H1 (cell line): Measurements from ENCODE around the gene CNTN3. TPM values are rescaled to one million over a fixed set of nuclear protein-coding genes. Genes with fewer than 3 reads are reported as not detected.

Experiments used
- CTCF ChIA-PET: fragments of 300-600 bp; sonication (Branson Sonifier 250); formaldehyde crosslinking; loops from one replicate; lab custom pipeline; 2021; ENCODE audit not compliant: partially characterized antibody; lab: Charles Lee
- POLR2A ChIA-PET: fragments of 300-600 bp; sonication (Branson Sonifier 250); formaldehyde crosslinking; loops from one replicate; lab custom pipeline; 2021; ENCODE audit warnings: inconsistent platforms; ENCODE audit not compliant: partially characterized antibody; lab: Charles Lee
- DNase-seq, 2 experiments: peaks; one replicate each; pipeline versions ENCODE4 v3.0.0 to v3.0.0-alpha.2; 2010 to 2022; ENCODE audit warnings: low spot score in 2 of 2, low read depth in 1 of 2, mixed read lengths in 1 of 2
- FAIRE-seq: peaks from 2 replicates; lab custom pipeline; 2011; peaks lifted over from hg19 to GRCh38; lab: Jason Lieb, UNC
- H2AFZ ChIP-seq: 2 replicates; pipeline ENCODE4 v1.8.1; 2012; ENCODE audit warnings: low read length, inconsistent platforms
- H2AK5ac ChIP-seq: 2 replicates; pipeline ENCODE4 v1.6.1; 2013; ENCODE audit warnings: low read depth, low read length
- H2BK120ac ChIP-seq: replicated peaks from 2 replicates; pipeline ENCODE3; 2013; ENCODE audit warnings: low read depth, low read length, inconsistent platforms
- H2BK12ac ChIP-seq: 2 replicates; pipeline ENCODE4 v1.6.1; 2013; ENCODE audit warnings: low read depth, low read length
- H2BK15ac ChIP-seq: 2 replicates; pipeline ENCODE4 v1.6.1; 2013; ENCODE audit warnings: low read length
- H2BK20ac ChIP-seq: 2 replicates; pipeline ENCODE4 v1.6.1; 2013; ENCODE audit warnings: low read length
- H2BK5ac ChIP-seq: 2 replicates; pipeline ENCODE4 v1.6.1; 2013; ENCODE audit warnings: low read depth, low read length
- H3K14ac ChIP-seq: 2 replicates; pipeline ENCODE4 v1.6.1; 2013; ENCODE audit warnings: inconsistent platforms; ENCODE audit not compliant: insufficient read length
- H3K18ac ChIP-seq: 2 replicates; pipeline ENCODE4 v1.6.1; 2013; ENCODE audit warnings: low read length; ENCODE audit errors: extremely low read depth
- H3K23ac ChIP-seq: 2 replicates; pipeline ENCODE4 v1.6.1; 2013; ENCODE audit warnings: inconsistent platforms; ENCODE audit not compliant: insufficient read length
- H3K23me2 ChIP-seq: 2 replicates; pipeline ENCODE4 v1.6.1; 2013; ENCODE audit warnings: low read depth, low read length
- H3K27ac ChIP-seq: 2 replicates; pipeline ENCODE4 v1.6.1; 2011; ENCODE audit warnings: low read depth, low read length, inconsistent platforms
- H3K27me3 ChIP-seq, 4 experiments: replicated peaks in 1 of 4; 1 replicate in 1 of 4; 2 replicates in 3 of 4; pipeline versions ENCODE4 v1.6.1 to v1.8.1; 2011 to 2013; ENCODE audit warnings: low read length in 3 of 4, mild to moderate bottlenecking in 3 of 4, inconsistent platforms in 2 of 4, mixed read lengths in 2 of 4, moderate library complexity in 1 of 4; ENCODE audit not compliant: control insufficient read depth in 3 of 4, insufficient read depth in 3 of 4; ENCODE audit errors: extremely low read depth in 1 of 4
- H3K36me3 ChIP-seq, 4 experiments: 2 replicates each; pipeline versions ENCODE4 v1.6.1 to v1.8.1; 2011 to 2013; ENCODE audit warnings: mild to moderate bottlenecking in 4 of 4, low read length in 3 of 4, moderate library complexity in 2 of 4, control low read depth in 1 of 4, inconsistent platforms in 1 of 4; ENCODE audit not compliant: insufficient read depth in 4 of 4, control insufficient read depth in 2 of 4
- H3K4ac ChIP-seq: replicated peaks from 2 replicates; pipeline ENCODE3; 2013; ENCODE audit warnings: low read length, low read depth, mixed read lengths, inconsistent platforms; ENCODE audit not compliant: insufficient read length
- H3K4me1 ChIP-seq, 4 experiments: replicated peaks in 1 of 4; 1 replicate in 1 of 4; 2 replicates in 3 of 4; pipeline versions ENCODE4 v1.6.1 to v1.8.1; 2011 to 2013; ENCODE audit warnings: low read length in 3 of 4, inconsistent platforms in 2 of 4, mixed read lengths in 1 of 4; ENCODE audit not compliant: insufficient read depth in 4 of 4, control insufficient read depth in 3 of 4
- H3K4me2 ChIP-seq, 2 experiments: 2 replicates each; pipeline versions ENCODE4 v1.6.1 to v1.8.1; 2011 to 2013; ENCODE audit warnings: low read depth in 2 of 2, low read length in 2 of 2, control low read depth in 1 of 2, inconsistent platforms in 1 of 2, mild to moderate bottlenecking in 1 of 2; ENCODE audit not compliant: insufficient read depth in 1 of 2
- H3K4me3 ChIP-seq, 4 experiments: fragments of 200-600, 300-600 bp in 1 of 4; sonication (generic), shearing (Covaris generic), sonication (Bioruptor Twin) in 1 of 4; 2 replicates each; pipeline versions ENCODE4 v1.5.1 to v1.8.1; 2011 to 2016; ENCODE audit warnings: low read length in 4 of 4, low read depth in 3 of 4, control low read depth in 2 of 4, inconsistent platforms in 2 of 4, mild to moderate bottlenecking in 2 of 4, mixed read lengths in 1 of 4, moderate library complexity in 1 of 4; ENCODE audit not compliant: insufficient read depth in 2 of 4; ENCODE audit errors: extremely low read depth in 1 of 4
- H3K56ac ChIP-seq: replicated peaks from 2 replicates; pipeline ENCODE3; 2013; ENCODE audit warnings: low read depth, mild to moderate bottlenecking, mixed read lengths, low read length, inconsistent platforms; ENCODE audit not compliant: insufficient read length
- H3K79me1 ChIP-seq: 2 replicates; pipeline ENCODE4 v1.6.1; 2013; ENCODE audit warnings: low read depth, low read length, control low read depth
- H3K79me2 ChIP-seq, 2 experiments: 2 replicates each; pipeline versions ENCODE4 v1.6.1 to v1.8.1; 2012 to 2013; ENCODE audit warnings: low read length in 2 of 2, mild to moderate bottlenecking in 2 of 2, inconsistent platforms in 1 of 2; ENCODE audit not compliant: insufficient read depth in 2 of 2, control insufficient read depth in 1 of 2
- H3K9ac ChIP-seq, 4 experiments: replicated peaks in 1 of 4; 1 replicate in 1 of 4; 2 replicates in 3 of 4; pipeline versions ENCODE4 v1.6.1 to v1.8.1; 2011 to 2013; ENCODE audit warnings: low read depth in 3 of 4, low read length in 3 of 4, control low read depth in 2 of 4, mild to moderate bottlenecking in 2 of 4, moderate library complexity in 2 of 4, inconsistent platforms in 1 of 4; ENCODE audit errors: extremely low read depth in 1 of 4
- H3K9me3 ChIP-seq, 2 experiments: 2 replicates each; pipeline versions ENCODE4 v1.6.1 to v1.8.1; 2012 to 2013; ENCODE audit warnings: mild to moderate bottlenecking in 2 of 2, moderate library complexity in 2 of 2, control low read depth in 1 of 2, inconsistent platforms in 1 of 2, low read depth in 1 of 2, low read length in 1 of 2, mixed read lengths in 1 of 2; ENCODE audit not compliant: insufficient read depth in 2 of 2
- H4K20me1 ChIP-seq, 2 experiments: replicated peaks in 1 of 2; 2 replicates each; pipeline versions ENCODE3 to v1.8.1; 2011 to 2013; ENCODE audit warnings: inconsistent platforms in 2 of 2, low read length in 2 of 2, mild to moderate bottlenecking in 1 of 2; ENCODE audit not compliant: insufficient read depth in 2 of 2, control insufficient read depth in 1 of 2
- H4K5ac ChIP-seq: 2 replicates; pipeline ENCODE4 v1.6.1; 2013; ENCODE audit warnings: low read length, low read depth, mixed read lengths, inconsistent platforms; ENCODE audit not compliant: insufficient read length
- H4K8ac ChIP-seq: 2 replicates; pipeline ENCODE4 v1.8.0; 2013; ENCODE audit warnings: mild to moderate bottlenecking, moderate library complexity, low read length, inconsistent platforms; ENCODE audit not compliant: insufficient read depth; ENCODE audit errors: extremely low read depth
- H4K91ac ChIP-seq: replicated peaks from 2 replicates; pipeline ENCODE3; 2013; ENCODE audit warnings: low read length, mixed read lengths, inconsistent platforms; ENCODE audit not compliant: insufficient read length
- BCL11A ChIP-seq, 2 experiments: IDR thresholded peaks; one replicate each; pipeline ENCODE4 v1.6.1; 2011; ENCODE audit warnings: low read depth in 2 of 2, low read length in 2 of 2, mild to moderate bottlenecking in 2 of 2
- HDAC6 ChIP-seq: IDR thresholded peaks from one replicate; pipeline ENCODE4 v1.7.1; 2012; ENCODE audit warnings: low read depth, mild to moderate bottlenecking, inconsistent platforms, low read length, moderate library complexity
- MAX ChIP-seq: IDR thresholded peaks from 2 replicates; pipeline ENCODE4 v1.6.1; 2012; ENCODE audit warnings: inconsistent platforms
- PHF8 ChIP-seq: fragments of 200-600 bp; sonication (generic); conservative IDR thresholded peaks from 2 replicates; pipeline ENCODE4 v1.7.1; 2012; ENCODE audit warnings: low read depth, mild to moderate bottlenecking, inconsistent platforms, low read length, moderate library complexity
- SAP30 ChIP-seq: fragments of 300-600 bp; sonication (generic); IDR thresholded peaks from 2 replicates; pipeline ENCODE4 v1.7.1; 2012; ENCODE audit warnings: low read length, moderate library complexity, mild to moderate bottlenecking, inconsistent platforms; ENCODE audit not compliant: insufficient read depth, insufficient replicate concordance
- SIRT6 ChIP-seq: IDR thresholded peaks from one replicate; pipeline ENCODE4 v1.7.1; 2012; ENCODE audit warnings: low read length, inconsistent platforms
- WGBS, 2 experiments: shearing (Covaris generic) in 1 of 2; methylation state at CpG; one replicate each; pipeline versions ENCODE4 v1.1.6 to v1.1.7; 2013 to 2015; ENCODE audit warnings: low lambda C conversion rate in 2 of 2, mixed read lengths in 2 of 2, inconsistent platforms in 1 of 2, low coverage in 1 of 2, missing lambda C conversion rate in 1 of 2; ENCODE audit not compliant: insufficient replicate concordance in 2 of 2, insufficient coverage in 1 of 2, insufficient read length in 1 of 2; ENCODE audit errors: extremely low coverage in 1 of 2, missing lambda C conversion rate in 1 of 2; 5-methylcytosine and 5-hydroxymethylcytosine counted together
- polyA plus RNA-seq, 7 experiments: library from polyadenylated mRNA; depleted of rRNA in 3 of 7; stranded (reverse) in 5 of 7; unstranded in 2 of 7; fragments of >200 nt in 5 of 7; fragments of 200-250 nt in 2 of 7; gene quantifications; 1 replicate in 5 of 7; 2 replicates in 1 of 7; 4 replicates in 1 of 7; pipeline versions ENCODE4 v1.2.1 to v1.2.3, GENCODE V29; 2011 to 2013; ENCODE audit warnings: missing spikeins in 2 of 7, mixed read lengths in 2 of 7
- total RNA-seq: library from RNA; stranded (reverse); fragmentation: NEBNext Ultra II Directional; extraction: Animal tissue kit (Norgen Biotek cat#: 25700); gene quantifications from 2 replicates; pipeline ENCODE4 v1.2.1, GENCODE V29; 2021

The CNTN3 gene
- total and polyA plus RNA-seq, 2 of the 8 experiments (the other 6 are each of a cell fraction or from before 2014, with no cell fraction given) = 0.11 to 0.13 TPM

- H3K23ac ChIP-seq = no peak overlapping the region
- no peak overlapping the region for H3K14ac ChIP-seq
- H3K79me1 ChIP-seq = no peaks in the 10 kb centered on the region
- no peak overlapping the region for H2BK12ac ChIP-seq
- no peak overlapping the region for H3K18ac ChIP-seq
- H2AK5ac ChIP-seq = no peak overlapping the region
- TF ChIP-seq BCL11A (IDR thresholded peaks at IDR 0.05; ENCODE audit: low read depth in 2 of 2, low read length in 2 of 2) = no peak
- TF ChIP-seq SIRT6 = no peak
- TF ChIP-seq PHF8 = no peak
- no peak for TF ChIP-seq MAX
- no peak for TF ChIP-seq SAP30
- TF ChIP-seq HDAC6 = no peak
- TF ChIP-seq, all 59 proteins: peak for 0
- Histone ChIP-seq H3K56ac (no peak overlapping the region), H2BK20ac (no peak overlapping the region), H3K9me3 (no peaks in the 10 kb centered on the region), H2BK15ac (no peak overlapping the region), H2BK5ac (no peak overlapping the region), H3K27me3 (no peaks in the 10 kb centered on the region), H3K4ac (no peak overlapping the region), H3K23me2 (no peaks in the 10 kb centered on the region), H4K5ac (no peak overlapping the region), H4K91ac (no peak overlapping the region), H3K27ac (no peak overlapping the region), H3K4me1 (no peaks in the 10 kb centered on the region), H3K4me2 (no peak overlapping the region), H4K20me1 (no peaks in the 10 kb centered on the region), H4K8ac (no peak overlapping the region), H3K4me3 (no peak overlapping the region), H3K36me3 (no peaks in the 10 kb centered on the region), H3K79me2 (no peaks in the 10 kb centered on the region), H2AFZ (no peak overlapping the region), H2BK120ac (no peak overlapping the region), H3K9ac (no peak overlapping the region)
- CTCF ChIA-PET = interaction anchor here (0.6 kb wide), 1 partner anchor 43 kb away, joined by 3 read pairs; no protein-coding TSS in a partner anchor
- 93% methylated on average over 5 of the region's 5 CpGs; no CpG with 5 or more reads in 1 of the 2 experiments for WGBS, 2 experiments
- FAIRE-seq (no peak), DNase-seq (no peak)
- POLR2A ChIA-PET = no interaction called here
These were observed 31.5 kb downstream of the CNTN3 start for GRCh38 chr3:74582982-74583381.
